HG02852 (cell line): ENCODE results near the gene MYOCD.

Source experiments
- ATAC-seq: cut with Tn5 transposase; IDR thresholded peaks from one replicate; pipeline ENCODE4 v1.9.1; 2021; ENCODE audit warnings: mild to moderate bottlenecking, moderate library complexity; ENCODE audit not compliant: unreplicated experiment

The MYOCD gene

DNA sequence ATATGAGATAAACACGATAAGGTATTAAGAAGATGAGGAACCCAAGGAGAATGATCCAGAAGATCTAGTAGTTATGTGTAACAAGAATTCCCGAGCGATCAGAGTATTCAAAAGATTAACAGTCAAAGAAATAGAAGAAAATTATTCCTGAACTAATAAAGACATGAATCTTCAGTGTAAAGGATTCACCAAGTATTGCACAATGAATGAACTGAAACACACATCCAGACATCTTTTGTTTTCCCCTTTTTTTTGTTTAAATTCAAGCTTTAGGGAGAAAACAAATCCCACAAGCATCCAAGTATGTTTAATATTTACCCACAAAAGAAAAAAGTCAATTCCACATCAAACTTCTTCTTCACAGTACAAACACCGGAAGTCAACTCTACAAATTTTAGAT, 23.7 kb upstream of the MYOCD start:
- no peak for ATAC-seq

DNA sequence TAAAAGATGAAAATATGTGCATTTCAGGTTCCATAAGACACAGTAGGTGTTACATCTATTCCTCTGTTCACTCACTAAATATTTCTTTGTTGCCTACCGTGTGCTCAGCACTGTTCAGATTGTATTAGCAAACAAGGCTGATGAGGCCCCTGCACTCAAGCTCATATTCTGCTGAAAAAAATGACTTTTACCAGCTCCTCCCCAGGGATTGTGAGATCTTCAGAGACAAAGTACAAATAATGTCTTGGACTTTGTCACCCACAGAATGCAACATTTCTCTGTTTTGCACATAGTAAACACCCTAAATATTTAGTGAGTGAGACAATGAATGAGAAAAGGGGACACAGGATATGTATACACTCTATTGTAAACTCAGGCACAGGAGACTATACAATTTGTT, 21.9 kb upstream of the MYOCD start:
- ATAC-seq = no peak

DNA sequence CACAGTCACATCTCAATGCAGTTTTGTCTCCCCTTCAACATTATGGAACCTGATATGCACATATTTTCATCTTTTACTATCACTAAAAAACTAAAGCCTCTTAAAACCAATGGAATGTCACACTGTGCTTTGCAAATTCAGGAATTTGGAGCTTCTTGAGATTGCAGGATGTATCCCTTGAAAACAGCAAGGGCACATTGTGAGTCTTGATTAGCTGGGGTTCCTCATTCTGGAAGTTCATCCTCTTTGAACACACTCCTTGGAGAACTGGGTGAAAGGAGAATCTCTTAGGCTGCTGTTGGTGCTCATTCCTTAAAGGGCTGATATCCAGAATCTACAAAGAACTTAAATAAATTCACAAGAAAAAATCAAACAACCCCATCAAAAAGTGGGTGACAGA, 21.1 kb upstream of the MYOCD start:
- no peak for ATAC-seq

DNA sequence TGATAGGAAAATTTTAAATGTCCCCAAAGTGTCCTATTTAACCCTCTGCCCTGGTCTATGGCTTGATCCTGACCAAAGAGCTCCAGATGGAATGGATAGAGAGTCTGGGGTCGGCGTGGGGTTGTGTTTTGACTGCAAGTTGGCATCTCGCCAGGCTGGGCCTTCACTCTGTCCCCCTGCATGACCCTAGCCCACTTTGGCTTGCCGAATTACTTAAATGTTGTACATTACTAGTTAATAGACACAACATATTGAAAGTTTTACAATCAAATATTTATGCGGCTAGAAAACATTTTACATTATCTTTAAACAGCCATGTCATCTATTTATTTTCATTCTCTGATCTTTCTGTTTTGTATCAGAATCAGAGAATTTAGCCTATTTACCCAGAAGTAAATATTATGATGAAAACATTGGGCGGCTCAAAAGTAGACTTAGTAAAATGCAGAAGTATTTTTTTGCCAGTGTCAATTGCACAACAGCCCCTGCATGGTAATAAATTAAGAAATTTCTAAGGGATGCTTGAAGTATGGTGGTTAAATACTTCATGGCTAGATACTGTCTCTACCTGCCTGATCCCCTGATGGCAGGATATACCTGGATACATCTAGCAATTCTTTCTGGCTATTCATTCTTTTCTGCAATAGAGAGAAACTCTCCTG, 18.8 kb upstream of the MYOCD start:
- no peak for ATAC-seq

DNA sequence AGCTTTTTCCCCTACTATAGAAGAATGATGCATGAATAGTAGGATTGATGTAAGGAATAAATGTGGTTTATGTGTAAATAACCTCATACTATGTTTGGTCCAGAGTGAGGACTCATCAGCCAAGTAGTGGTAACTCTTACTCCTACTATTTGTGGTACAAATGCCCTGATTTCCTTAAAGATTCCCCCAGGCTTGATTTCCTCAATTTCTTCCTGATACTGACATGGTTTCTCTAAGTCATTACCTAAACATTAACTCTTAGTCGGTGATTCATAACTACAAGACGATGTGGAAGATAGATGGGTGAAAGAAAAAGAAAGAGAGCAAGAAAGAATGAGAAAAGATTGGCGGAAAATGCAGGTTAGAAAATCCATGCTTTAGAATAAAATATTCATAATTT, 17.2 kb upstream of the MYOCD start:
- ATAC-seq = no peak

DNA sequence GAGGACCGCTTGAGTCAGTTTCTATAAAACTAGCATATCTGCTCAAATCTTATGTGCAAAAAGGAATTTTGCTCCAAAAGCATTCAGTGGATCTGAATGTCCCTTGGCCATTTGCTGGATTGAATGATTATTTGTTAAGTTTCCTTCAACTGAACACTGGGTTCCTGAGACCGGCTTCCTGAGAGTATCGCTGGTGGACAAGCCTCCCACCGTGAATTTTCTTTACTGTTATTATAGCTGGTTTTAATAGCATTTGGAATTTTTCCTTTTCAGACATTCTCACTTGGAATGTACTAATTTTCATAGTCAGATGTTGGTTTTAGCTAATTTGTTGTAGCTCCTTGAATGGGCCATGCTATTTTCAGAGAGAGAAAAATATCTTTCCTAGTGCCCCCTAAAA, 9.8 kb upstream of the MYOCD start:
- ATAC-seq = no peak

DNA sequence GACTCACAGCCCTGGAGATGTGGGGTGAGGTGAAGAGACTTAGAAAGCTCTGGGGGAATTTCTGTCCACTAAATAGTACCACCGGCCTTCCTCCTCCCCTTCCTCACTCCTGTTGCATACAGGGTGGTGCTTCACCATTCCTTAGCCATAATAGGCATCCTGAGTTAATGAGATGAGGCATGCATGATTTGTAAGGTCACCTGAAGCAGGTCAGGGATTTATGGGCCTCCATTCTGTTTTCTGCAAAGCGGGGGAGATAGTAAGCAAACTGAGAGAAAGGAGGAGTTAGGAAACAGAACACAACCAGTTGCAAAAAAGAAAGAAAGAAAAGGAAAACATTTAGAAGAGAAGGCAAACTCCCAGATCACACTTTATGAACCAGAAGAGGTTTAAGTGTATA, 9.3 kb upstream of the MYOCD start:
- ATAC-seq = no peak

DNA sequence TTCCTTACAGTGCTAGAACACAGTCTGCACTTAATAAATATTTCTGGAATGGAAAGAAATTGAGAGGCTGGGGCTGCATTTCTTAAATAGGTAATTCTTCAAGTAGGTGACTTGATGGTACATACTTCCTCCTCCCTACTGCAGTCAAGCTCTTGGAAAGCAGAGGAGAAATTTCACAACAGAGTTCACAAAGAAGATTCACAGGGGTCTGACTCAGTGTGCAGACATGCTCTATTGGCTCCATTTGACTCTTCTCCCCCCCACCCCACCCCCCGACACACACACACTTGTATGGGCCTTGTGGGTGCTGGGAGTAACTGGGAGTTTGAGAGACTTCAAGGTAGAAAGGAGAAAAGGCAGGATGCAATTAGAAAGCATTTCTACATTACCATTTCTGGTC, 6.2 kb upstream of the MYOCD start:
- no peak for ATAC-seq

DNA sequence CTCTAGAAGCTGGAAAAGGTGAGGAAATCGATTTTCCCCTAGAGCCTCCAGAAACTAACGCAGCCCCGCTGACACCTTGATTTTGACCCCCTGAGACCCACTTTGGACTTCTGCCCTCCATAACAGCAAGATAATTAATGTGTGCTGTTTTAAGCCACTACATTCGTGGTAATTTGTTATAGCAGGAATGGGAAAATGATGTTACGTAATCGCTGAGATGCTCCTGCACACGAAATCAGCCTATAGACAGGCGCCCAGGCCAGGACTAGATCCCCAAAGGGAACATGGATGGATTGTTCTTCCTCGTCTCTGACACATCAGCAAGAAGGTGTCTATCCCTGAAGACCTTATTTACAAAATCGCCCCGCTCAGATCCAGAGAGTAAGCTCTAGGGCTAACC, 1.4 kb upstream of the MYOCD start:
- ATAC-seq = no peak

DNA sequence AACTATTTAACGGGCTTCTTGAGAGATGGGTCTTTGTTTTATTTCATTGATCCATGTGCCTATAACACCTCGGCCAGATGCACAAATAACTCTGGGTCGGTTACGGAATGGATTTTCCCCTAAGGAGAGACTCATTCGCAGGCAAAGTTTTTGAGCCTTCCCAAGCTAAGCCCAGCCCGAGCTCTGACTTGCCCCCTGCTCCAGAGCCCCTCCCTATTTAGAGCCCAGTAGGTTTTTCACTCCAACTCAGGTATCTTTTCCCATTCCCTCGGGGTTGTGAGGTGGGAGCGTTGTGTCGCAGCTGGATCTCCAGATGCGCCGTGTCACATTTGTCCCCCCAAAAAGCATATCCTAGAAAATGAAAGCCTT, 812 bp upstream of the MYOCD start:
- ATAC-seq = no peak

DNA sequence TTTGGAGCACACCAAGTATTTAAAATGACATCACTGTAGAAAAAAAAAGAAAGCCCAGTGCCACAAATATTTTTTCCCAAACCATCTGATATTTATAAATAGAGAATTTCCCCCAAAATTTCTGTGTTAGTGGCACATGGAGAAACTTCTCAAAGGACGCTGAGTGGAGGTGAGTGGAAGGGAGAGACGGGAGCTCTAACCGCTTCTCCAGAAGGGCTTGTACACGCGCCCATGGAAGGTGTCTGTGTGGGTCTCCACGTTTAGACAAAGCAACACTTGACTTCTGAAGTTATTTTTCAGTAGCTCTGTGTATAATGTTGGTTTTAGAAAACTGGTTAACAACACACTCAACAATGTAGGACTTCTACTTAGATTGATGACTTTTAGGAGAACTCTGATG, 1.0 kb downstream of the MYOCD start:
- no peak for ATAC-seq

DNA sequence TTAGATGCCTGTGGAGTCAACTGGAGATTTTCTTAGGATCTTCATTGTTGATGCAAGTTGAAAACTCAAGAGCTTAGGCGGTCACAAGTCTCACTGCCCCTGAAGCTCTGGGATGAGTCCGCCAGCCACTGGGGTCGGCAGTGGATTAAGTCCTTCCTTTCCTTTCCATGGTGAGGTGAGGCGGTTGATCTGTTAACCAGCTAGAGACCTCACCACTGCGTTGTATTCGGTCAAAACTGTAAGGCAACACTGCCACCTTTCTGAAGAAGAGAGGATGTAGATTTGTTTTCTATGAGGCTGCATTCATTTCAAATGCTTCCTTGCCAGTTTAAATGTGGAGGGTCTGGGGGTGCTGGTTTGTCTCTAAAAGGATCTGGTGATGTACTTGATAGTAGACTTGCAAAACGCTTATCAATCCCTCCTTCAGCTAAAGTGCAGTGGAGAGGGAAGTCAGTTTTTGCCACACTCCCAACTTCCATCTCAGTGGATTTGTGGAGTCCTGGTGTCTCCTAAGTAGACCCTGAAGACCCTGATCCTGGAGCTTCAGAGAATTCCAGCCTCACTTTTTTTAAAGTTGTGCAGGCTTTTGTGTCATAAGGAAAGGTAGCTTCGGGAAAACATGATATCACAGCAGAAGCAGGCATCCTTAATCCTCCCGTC, 1.7 kb downstream of the MYOCD start:
- no peak for ATAC-seq

DNA sequence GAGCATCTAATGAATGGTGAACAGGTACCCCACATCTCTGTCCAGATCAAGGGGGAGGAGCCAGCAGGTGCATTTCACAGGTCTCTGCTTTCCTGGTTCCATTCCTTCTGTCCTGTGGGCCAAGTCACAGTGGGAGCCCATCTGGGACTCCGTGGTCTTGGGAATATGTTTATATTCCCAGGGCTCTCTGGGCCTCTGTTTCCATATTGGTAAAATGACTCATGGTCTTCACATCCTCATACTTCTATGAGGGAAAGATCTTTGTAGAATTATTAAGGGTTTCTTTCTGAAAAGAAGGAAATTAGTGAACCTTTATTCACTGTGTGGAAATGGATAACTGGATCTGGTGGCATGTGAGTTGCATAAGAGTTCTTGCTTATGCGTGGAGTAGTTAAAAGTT, 6.2 kb downstream of the MYOCD start:
- ATAC-seq = no peak

DNA sequence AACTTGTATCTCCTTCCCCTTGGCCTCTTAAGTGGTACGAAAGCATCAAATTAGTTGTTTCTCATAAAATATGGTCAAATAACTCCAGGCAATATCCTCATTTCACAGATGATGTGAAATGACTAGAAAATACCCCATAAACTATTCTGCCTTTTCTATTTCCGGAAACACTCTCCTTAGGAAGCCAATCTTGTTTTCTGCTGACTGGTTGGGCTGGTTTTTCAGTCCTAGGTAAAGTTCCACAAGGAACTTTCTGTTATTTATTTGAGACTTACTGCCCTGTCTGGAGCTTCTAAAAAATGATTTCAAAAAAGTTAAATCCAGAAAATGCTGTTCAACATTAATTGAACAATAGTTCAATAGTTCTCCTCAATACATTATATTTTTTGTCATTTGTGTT, 7.3 kb downstream of the MYOCD start:
- ATAC-seq = no peak

DNA sequence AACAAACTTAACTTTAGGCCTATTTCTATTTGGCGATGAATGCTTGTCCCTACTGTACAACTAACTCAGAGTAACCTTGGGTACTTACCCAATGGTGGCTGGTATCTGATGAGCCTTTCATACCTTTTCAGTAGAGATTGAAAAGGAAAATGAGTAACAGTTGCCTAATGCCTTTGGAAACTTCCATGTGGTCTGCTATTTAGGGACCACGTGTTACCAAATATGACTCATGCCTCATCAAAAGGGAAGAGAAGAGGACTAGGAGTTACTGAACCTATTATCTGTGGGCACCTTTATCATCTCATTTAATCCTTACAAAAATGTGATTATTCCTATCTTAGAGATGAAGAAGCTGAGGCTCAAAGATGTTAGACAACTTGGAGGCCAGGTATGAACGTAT, 8.1 kb downstream of the MYOCD start:
- no peak for ATAC-seq

DNA sequence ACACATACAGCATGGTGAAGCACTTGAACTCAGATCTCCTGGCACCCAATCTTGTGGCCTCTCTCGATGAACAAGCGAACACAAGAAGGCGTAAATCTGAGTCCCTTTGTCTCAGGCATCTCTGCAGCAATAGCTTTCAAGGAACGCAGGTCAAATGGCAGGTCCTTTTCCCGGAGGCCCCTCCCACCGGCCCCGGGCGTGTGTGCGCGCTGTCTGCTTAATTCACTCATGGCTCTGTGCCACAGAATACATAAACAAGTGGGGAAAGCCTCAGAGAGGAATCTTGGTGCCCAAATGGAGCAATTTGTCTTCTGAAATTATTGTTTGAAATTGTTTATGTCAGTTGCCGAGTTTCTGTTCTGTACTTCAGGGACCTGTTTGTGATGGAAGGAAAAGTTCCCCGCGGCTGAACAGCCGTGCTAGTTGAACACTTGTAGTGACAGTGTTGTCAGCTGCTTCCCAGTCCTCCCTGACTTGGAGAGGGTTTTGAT, 14.8 kb downstream of the MYOCD start:
- no peak for ATAC-seq

DNA sequence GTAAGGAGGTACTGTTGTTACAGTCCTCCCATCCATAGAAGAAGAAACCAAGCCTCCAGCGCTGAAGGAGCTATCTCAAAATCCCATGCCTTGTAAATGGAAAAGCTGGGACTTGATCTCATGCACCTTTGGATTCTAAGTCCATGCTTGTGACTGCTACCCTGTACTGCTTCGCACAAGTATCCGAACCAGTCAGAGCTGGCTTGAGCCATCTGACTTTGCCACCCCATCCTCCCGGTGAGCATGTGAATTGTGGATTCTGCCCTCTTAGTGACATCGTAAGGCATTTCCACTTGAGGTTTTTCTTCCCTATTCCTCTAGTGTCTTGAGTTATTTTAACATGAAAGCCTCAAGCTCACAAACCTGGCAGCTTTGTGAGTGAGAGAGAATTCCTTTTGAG, 15.3 kb downstream of the MYOCD start:
- ATAC-seq = no peak

DNA sequence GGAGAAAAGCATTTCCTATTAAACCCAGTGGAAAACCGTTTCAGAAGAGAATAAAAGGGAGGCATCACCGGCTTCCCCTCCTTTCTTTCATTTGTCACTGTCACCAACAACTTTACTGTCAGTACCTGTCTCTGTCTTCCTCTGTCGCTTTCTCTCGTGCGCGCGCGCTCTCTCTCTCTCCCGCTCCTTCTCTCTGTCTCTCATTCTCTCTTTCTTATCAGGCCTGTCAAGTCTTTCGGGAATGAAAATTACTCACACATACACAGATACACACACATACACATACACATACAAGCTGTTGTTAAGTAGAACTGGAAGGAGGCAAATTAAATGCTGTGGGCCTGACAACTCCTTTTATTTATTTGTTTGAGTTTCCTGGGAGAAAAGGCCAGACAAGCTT, 17.6 kb downstream of the MYOCD start:
- no peak for ATAC-seq

DNA sequence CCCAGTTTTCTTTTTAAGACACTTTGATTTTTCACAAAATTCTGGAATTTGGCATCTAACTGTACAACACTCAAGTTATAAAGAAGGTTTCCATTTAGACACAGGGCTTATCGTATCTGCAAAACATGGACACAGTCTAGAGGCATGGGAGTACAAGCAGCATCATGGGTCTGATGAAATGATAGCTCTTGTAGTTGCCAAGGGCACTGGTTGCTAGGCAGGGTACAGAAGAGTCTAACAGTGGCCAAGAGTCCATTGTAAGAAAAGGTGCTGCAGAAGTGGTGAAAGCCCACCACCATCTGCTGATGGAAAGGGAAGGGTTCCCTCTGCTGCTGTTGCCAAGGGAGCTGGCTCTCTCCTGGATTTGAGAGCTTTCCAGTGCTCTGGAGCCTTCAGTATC, 20.8 kb downstream of the MYOCD start:
- ATAC-seq = no peak

DNA sequence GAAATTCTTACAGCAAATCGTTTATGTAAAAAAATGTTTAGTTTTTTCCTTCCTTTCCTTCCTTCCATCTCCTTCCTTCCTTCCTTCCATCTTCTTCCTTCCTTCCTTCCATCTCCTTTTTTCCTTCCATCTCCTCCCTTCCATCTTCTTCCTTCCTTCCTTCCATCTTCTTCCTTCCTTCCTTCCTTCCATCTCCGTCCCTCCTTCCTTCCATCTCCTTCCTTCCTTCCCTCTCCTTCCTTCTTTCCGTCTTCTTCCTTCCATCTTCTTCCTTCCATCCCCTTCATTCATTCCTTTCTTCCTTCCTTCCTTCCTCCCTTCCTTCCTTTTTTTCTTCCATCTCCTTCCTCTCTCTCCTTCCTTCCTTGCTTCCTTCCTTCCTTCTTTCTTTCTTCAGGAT, 22.7 kb downstream of the MYOCD start:
- no peak for ATAC-seq

DNA sequence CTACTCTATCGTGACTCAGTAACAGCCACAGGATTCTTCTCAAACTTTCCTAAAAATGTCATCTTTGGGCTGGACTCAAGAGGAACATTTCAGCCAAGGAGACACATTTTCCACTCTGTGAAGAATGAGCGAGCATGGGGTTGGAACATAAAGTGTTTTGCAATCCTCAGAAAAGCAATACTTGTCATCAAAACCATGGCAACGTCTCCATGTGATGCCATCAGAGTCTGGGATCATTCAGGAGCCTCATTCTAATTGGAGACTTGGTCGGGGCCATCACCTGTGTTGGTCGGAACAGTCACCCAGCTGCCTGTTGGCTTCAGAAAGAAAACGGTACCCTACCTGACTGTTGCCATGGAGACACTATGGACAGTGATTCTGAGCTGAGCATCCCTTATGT, 25.5 kb downstream of the MYOCD start:
- no peak for ATAC-seq

DNA sequence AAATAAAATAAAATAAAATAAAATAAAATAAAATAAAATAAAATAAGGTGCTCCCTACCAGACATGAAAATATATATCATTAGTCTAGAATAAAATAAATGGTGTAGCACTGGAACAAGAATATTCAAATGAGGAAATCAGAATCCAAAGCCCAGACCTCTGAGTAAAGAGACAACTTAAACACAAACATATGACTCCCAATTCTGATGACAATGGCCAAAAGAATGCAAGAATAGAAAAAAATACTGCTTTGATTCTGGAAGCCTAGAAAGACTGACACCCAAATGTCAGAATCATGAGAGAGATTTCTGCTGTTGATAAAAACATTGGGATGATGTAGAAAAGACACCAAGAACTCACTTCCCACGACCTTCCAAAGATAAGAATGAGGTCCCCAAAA, 27.9 kb downstream of the MYOCD start:
- ATAC-seq = no peak

DNA sequence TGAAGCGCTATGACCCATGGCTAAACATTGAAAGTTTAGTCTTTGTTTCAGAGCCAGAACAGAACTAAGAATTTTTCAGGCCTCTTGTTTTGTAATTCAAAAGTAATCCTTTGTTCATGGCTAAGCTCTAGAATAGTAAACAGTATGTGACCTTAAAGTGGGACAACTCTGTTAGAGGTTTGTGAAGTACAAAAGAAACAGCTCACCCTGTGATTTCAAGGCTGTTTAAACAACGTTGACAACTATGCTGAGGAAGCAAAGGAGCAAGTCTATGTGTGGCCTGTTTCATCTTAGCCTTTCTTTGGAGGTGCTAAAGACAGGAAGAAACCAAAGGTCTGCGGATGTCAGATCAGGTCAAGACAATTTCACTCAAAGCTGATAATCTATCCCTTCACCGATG, 40.4 kb downstream of the MYOCD start:
- no peak for ATAC-seq
